HG03432 (cell line): ENCODE results near the gene BCL2L12.

Experiments used
- ATAC-seq: cut with Tn5 transposase; IDR thresholded peaks from one replicate; pipeline ENCODE4 v1.9.1; 2021; ENCODE audit warnings: mild to moderate bottlenecking, moderate library complexity; ENCODE audit not compliant: unreplicated experiment

The BCL2L12 gene

DNA sequence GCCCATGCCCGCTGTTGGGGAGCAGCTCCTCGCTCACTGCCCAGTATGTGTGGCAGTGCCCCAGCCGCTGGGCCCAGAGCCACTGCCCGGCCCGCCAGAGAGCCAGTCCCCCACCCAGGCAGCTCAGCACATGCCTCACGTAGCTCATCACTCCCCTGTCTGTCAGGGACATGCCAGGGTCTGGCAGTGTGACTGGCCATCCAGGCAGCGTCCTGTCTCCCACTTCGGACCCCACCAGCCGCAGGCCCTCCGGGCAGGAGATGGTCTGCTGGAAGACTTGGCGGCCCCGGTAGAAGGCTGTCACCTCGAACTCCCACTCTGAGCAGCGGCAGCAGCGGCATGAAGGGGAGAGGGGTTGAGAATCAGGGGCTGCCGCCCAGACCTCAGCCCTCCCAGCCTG lies 3.7 kb upstream of the BCL2L12 start:
- ATAC-seq = no peak

DNA sequence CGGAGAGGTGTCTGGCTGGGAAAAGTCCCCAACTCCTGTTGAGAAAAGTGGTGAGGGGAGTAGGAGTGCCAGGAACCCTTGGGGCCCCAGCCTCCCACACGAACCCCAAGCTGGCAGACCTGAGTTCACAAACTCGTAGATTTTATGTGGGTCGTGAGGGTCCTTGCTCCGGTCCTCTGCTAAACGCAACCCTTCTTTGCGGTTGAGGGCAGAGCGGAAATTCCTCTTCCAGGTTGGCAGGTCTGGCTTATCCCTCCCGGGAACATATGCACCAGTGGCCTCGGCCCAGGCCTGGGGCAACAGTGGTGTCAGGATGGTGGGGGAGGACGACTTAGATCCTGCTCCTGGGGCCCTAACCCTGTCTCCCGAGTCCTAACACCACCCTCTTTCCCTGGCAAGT lies 2.5 kb upstream of the BCL2L12 start:
- ATAC-seq = no peak

DNA sequence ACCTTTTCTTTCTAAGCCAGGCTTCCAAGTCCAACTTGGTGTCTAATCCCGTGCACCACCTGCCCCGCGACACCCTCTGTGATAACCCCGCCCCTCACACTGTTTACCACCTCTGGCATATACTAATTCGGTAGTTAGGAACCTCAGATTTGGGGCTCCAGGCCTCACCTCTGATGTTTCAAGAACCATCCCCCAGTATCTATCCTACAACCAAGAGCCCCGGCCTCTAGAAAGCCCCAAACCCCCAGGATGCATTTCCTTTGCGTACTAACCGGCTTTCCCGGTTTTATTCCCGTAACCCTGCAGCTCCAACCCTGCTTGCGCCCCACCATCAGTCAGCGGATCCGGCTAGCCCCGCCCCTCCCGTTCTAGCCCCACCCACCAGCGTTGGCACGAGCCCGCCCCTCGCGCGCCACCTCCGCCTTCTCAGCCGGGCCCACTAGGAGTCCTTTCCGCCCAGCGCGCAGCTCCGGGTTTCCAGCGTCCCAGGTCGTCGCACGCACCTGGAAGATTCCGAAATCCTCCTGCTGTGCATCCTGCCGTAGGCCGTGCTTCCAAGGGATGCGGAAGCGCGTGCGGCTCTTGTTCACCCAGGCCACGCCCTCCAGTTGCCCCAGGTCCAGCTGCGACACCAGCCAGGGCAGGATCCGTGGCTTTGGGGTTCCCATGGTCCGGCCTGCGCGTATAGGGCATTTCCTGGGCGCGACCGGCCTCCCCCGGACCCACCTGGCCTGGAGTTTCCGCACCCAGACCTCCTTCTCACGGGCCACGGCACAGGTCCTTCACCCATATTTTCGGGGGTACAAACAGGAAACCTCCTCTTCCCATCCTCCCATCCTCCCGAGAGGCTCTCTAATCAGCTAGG lies 1.3 kb upstream of the BCL2L12 start:
- peak; percentile 47 for ATAC-seq

DNA sequence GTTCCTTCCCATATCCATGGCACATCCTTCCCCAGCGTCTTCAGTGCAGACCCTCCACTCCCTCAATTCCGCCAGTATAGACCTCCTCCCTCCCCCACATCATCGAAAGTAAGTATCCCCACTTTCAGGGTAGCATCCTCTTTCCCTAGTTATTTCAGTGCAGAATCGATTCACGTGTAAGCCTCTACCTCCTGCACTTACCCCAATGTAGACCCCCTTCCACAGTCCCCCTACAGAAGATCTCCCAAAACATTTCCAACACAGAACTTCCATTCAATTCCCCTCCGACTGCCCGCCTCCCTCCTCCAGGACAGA lies 740 bp upstream of the BCL2L12 start:
- no peak for ATAC-seq

DNA sequence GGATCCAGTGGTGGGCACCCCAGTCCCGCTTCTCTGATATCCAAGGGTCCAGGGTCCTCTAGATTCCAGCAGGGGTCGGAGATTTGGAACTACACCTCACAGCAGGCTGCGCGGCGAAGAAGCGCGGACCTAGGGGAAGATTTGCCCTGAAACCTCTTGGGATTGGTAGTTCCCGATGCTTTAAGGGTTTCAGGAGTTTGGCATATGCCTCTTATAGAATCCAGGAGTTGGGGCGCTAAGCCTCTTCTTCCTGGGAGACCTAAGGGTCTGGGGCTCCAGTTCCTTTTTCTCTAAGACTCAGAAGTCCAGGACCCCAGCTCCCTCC lies 349 bp downstream of the BCL2L12 start:
- ATAC-seq = no peak

DNA sequence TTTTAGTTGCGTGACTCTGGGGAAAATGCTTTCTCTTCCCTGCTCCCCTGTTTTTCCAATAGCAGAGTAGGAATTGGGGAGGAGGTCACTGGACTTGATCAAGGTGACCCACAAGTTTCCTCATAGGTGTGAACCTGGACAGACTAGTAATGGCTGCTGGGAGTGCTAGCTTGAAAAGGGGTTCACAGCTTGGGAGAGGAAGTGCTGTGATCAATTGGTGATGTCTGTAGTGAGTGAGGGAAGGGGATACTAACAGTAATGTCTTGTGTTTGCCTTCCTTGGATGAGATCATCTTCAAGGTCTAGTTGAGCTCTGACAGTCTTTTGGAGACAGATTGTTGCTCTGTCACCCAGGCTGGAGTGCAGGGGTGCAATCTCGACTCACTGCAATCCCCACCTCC lies 1.7 kb downstream of the BCL2L12 start:
- ATAC-seq = no peak

DNA sequence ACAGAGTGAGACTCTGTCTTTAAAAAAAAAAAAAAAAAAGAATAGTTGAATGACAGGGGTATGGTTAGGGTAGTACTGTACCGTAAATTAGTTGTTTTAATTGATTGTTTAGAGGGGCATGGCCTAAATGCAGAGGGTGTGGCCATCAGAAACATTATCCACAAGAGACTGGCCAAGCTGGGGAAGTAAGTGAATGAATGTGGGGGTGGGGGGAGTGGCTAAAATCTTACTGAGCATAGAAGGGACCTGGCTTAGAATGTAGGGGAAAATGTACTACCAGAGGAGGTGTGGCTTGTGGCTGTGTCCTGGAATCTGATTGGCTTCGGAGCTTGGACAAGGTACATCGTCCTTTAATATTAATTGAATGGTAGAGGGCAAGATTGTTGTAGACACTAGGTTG lies 3.8 kb downstream of the BCL2L12 start:
- ATAC-seq = no peak

DNA sequence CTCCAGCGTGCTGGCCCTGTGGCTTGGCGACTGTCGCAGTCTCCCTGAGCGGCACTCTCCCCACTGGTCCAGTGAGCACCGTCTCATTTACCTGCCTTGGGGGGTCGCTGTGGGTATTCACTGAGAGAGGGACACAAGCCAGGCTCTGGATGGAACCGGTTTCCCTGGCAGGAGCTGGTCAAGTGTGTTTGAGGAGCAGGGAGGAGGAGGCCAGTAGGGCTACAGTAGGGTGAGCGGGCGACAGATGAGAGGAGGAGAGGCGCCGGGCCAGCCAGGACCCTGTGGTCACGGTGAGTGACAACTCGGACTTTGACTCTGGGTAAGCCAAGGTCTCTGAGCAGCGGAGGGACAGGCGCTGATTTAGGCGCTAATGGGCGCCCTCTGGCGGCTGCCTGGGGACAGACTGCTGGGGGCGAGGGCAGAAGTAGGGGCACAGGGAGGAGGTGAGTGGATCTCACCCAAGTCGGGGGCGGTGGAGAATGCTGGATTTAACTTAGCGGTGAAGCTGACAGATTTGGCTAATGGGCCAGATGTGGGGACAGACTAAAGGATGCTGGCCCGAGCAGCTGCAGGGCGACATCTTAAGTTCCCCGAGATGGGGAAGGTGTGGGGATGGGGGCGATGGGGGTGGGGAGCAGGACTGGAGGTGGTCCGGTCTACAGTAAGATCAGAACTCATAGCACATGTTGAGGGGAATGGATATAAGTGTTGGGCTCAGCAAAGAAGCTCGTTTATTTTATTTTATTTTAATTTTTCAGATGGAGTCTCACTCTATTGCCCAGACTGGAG lies 6.6 kb downstream of the BCL2L12 start:
- no peak for ATAC-seq

DNA sequence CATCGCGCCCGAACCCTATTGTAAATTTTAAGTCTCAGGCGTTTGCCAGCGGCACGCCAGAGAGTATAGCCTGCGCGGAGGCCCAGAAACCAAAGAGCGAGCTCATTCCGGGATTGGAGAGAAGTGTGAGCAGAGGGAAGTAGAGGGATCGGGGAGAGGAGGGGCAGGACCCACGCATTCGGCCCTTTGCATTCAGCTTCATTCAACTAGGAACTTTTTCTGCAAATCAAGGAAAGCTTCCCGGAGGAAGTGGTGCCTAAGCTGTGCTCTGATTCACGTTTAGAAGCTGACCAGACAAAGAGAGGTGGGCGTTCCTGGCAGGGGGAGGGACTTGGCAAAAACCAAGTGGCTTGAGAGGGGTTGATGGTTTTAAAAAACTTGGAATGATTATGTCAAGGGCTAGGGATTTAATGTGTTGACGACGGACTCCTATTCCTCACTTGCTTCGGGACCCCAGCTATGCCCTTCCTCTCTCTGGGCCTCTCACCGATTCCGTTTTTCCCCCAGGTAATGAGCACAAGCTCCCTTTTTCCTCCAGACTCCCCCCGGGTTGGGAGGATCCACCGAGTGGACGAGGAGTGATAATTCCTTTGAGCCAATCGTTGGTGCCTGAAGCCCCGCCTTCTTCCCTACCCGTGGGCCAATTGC lies 10.5 kb downstream of the BCL2L12 start:
- ATAC-seq = peak; percentile 24

DNA sequence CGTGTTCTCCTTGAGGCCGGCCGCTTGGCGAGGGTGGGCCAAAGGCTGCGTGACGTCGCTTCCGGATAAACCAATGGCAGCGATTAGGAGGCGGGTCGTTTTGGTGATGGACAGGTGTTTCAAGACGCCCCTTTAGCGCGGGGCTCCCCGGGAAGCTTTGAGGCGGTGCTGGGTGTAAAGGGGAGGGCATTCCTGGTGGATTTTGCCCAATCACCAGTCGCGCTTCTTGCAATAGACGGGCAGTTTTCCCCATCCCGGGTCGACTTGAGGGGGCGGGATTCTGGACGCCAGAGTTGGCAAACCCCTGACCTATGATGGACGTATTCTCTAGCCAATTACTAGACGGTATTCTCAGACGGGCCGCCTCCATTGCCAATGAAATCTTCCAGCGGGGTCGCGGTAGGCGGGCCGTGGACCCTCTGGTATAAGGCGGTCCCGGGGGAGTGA lies 11.1 kb downstream of the BCL2L12 start:
- peak; percentile 62 for ATAC-seq

DNA sequence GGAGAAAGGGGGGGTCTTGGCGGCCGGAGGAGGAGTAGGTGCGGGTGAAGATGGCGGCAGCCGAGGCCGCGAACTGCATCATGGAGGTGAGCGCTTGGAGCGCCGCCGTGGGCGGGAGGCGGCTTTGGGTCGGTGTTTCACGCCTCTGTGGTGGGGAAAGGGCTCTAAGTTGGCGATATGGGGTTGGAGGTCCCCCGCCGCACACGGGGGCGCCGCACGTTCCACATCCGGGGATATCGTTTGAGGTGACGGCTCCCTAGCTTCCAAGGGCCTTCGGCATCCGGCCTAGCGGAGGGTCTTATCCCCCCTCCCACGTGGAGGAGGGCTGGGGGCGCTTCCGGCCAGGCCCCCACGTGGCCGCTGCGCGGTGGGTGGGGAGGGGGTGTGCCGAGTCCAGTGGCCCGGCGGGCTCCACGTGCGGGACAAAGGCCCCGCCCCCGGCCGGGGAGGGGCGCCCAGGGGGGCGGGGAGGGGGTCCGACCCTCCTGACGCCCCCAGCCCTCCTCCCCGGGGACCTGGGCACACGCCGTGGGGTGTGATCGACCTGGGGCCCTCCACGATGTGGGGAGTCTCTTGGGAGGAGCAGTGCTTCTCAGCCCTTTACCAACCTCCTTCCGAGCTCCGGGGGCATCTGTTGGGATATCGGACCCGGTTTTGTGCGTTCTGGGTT lies 11.6 kb downstream of the BCL2L12 start, which contains the start of gene PRMT1:
PRMT1 (plus strand) TSS at position 41 of the 670 bp plus-strand sequence; CDS start at position 51, 10 bp downstream.
- no peak for ATAC-seq

DNA sequence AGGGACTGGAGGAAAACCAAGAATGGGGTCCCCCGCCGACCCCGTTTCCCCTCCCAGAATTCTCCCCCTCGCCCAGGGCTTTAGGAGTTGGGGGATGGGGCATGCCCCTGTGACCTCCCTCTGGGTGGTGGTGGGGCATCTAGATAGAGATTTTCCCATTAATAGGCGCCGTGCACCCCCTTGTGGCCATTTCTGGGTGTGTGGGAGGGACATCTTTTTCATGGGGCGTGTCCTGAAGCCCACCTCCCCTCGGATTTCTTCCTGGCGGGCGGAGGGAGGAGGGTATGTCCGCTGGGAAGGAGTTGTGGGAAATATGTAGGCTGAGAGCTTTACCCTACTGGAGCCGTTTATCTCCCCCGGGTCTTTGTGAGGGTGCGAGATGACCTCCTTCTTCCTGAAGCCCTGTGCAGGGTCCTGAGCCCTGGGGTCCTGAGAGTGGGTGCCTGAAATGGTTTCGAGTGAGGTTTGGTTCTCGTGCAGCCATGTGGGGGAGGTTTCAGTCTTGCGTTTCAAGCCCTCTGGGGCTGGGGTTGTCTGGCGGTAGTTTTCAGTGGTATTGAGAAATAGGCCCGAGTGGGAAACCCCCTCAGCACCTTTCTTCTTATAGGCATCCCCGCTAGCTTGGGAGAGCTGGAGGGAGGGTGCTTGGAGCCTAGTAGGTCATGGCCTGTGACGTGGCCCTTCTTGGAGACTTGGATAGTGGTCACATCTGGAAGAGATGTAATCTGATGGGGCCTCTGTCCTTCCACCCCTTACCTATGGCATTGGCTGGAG lies 12.4 kb downstream of the BCL2L12 start:
- ATAC-seq = no peak

DNA sequence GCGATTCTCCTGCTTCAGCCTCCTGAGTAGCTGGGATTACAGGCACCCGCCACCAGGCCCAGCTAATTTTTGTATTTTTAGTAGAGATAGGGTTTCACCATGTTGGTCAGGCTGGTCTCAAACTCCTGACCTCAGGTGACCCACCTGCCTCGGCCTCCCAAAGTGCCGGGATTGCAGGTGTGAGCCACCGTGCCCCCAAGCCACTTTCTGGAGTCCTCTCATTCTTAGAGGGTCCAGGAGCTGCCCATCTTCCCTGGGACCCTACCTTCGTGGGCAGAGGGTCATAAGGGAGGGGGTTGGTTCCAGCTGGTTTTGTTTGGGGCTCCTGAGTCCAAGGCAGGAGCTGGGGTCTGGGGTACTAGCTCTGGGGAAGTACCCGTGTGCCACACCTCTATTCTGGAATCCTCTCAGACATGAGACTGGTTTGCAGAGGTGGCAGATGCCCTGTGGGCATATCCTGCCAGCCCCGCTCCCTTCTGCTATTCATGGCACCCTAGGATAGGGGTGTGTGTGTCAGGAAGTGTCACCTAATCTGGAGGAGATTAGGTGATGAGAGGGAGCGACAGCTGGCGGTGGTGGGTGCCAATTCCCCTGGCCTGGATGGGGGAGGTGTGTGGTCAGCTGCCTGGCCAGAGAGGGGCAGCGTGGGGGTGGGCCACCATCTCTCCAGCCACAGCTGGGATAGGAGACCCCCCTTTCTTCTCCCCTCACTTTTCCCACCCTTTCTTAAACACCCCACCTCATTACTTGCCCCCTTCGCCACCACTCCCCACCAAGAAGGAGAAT lies 13.4 kb downstream of the BCL2L12 start:
- no peak for ATAC-seq

DNA sequence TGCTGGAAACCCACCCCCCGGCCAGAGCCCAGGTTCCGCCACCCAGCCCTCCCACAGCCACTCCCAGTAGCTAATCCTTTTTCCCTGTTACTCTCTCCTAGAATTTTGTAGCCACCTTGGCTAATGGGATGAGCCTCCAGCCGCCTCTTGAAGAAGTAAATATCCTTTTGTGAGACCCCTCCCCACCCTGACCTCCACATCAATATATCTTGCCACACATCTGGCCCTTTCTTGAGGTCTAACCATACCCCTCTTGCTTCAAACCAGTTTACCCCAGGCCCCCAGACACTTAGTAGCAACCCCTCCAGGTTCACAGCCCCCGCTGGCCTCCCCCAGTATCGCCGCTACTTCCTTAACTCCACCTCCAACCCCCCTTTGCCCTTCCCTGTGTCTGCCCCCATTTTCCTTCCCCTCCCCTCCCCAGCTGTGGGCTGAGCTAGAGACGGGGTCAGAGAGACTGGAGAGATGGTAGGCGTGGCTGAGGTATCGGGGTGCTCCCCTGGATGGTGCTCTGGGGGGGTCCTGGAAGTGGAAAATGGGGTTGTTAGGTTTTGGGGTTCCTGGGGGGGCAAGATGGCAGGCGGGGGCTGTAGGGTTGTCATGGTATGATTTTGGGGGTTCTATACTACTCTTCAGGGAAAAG lies 14.2 kb downstream of the BCL2L12 start:
- no peak for ATAC-seq

DNA sequence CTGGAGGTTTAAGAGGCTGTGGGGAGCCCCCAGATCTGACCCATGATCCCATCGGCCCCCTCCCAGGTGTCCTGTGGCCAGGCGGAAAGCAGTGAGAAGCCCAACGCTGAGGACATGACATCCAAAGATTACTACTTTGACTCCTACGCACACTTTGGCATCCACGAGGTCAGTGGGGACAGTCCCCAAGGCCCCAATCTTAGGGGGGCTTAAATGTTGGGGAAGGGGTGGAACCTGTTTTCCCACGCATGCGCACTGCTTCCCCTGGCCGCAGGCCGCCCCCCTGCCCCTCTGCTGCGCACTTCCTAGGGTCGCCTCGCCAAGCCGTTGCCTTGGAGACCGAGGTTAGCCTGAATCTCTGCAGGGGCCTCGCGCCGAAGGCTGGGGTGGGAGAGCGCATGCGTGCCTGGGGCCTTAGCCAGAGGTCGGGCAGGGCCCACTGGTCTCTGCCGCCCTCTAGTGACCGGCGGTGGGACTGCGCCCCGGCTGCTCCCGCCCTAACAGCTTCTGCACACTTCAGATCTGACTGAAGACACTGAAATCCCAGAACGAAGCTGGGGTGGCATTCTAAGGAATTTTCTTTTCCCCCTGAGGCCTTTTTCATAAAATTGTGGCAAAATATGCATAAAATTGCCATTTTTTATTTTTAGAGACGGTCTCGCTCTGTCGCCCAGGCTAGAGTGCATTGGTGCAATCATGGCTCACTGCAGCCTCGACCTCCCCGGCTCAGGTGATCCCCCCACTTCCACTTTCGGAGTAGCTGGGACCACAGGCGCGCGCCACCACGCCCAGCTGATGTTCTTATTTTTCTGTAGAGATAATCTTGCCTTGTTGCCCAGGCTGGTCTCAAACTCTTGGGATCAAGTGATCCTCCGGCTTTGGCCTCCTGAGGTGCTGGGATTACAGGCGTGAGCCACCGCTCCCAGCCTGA lies 15.0 kb downstream of the BCL2L12 start:
- ATAC-seq = no peak

DNA sequence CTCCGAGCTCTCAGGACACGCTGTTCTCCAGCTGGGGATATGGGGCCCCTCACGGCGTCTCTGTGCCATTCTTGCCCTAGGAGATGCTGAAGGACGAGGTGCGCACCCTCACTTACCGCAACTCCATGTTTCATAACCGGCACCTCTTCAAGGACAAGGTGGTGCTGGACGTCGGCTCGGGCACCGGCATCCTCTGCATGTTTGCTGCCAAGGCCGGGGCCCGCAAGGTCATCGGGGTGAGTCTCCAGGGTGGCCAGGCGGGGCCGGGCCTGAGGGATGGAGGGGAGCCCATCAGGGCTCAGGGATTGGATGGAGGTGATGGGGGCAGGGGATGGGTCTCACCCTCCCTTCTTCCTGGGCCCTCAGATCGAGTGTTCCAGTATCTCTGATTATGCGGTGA lies 16.1 kb downstream of the BCL2L12 start:
- no peak for ATAC-seq

DNA sequence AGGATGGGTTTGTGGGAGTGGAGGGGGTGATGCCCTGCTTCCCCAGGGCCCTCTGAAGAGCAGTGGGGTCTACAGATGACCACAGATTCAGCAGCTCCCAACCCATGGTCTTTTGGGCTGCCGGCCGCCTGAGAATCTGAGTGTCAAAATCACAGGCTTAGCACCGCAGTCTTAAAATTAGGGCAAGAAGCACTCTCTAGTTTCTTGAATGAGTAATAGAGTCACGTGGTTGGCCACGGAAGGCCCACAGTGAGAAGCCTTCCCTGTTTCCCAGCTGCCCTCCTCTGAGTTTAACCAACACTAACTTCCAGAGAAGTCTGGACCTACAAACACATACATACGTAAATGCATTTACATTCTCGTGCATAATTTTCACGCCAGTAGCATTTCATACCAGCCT lies 16.5 kb downstream of the BCL2L12 start:
- ATAC-seq = no peak

DNA sequence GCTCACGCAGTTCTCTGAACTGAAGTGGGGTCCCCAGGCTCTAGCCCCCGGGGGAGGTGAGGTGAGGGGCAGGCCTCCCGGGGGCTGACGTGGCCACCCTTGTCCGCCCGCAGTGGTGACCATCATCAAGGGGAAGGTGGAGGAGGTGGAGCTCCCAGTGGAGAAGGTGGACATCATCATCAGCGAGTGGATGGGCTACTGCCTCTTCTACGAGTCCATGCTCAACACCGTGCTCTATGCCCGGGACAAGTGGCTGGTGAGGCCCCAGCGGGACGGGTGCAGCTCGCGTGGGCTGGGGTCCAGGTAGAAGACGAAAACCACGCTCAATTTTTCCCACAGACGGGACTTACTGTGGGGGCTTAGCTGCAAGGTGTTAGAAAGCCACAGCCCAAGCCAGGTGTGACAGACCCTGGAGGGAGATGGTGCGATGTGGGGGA lies 18.1 kb downstream of the BCL2L12 start:
- no peak for ATAC-seq
